ENCODE results near the gene EYA2. TPM values are rescaled to one million over a fixed set of nuclear protein-coding genes. Genes with fewer than 3 reads are reported as not detected.

EYA2 gene
- total and polyA plus RNA-seq, 9 donors = 1.5 to 8.6 (median 3.2) TPM

- Histone ChIP-seq H3K4me1 (ENCODE audit: control insufficient read depth, insufficient read depth, low read length) (no peaks in the 10 kb centered on the region), H3K9me3 (replicated peaks; ENCODE audit: control insufficient read depth, low read depth, low read length) (no peaks in the 10 kb centered on the region), H3K27me3 (ENCODE audit: control insufficient read depth, insufficient read depth, low read length) (no peaks in the 10 kb centered on the region), H3K4me3 (ENCODE audit: low read length) (no peak overlapping the region), H3K36me3 (ENCODE audit: control insufficient read depth, insufficient read depth, low read length) (no peaks in the 10 kb centered on the region), H3K27ac (ENCODE audit: low read length) (no peak overlapping the region)
- WGBS (ENCODE audit: insufficient coverage) = 41% methylated on average over 2 of the region's 6 CpGs
- DNase-seq = no peak
Measured at GRCh38 chr20:46998477-46999240, 104.0 kb downstream of the EYA2 start.

- no peaks in the 10 kb centered on the region for H3K36me3 ChIP-seq (ENCODE audit: control insufficient read depth, insufficient read depth, low read length)
- no peaks in the 10 kb centered on the region for H3K27me3 ChIP-seq (ENCODE audit: control insufficient read depth, insufficient read depth, low read length)
- 82% methylated on average over 10 of the region's 11 CpGs for WGBS (ENCODE audit: insufficient coverage)
- no peak for DNase-seq
- H3K27ac ChIP-seq (ENCODE audit: low read length) = no peak overlapping the region
- H3K9me3 ChIP-seq (replicated peaks; ENCODE audit: control insufficient read depth, low read depth, low read length) = peaks cover 2% of the 10 kb centered on the region
- no peaks in the 10 kb centered on the region for H3K4me1 ChIP-seq (ENCODE audit: control insufficient read depth, insufficient read depth, low read length)
- no peak overlapping the region for H3K4me3 ChIP-seq (ENCODE audit: low read length)
Measured at GRCh38 chr20:46999801-47000465, 105.3 kb downstream of the EYA2 start.

DNA sequence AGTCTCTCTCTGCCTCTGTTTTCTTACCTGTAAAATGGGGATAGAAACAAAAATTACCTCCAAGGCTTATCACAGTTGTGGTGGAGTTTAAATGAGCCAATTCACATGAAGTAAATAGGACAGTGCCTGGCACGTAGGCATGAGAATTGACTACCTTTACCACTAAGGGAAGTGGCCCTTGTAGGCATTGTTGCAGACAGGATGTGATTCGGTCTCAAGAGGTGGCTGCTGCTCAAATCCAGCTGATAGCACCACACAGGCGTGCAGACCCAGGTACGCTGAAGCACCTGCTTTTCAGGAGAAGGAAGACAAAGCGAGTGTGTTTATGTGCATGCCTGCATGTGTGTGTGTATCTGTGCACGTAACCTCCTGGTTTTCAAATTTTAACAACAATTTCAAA is 108.6 kb downstream of the EYA2 start:
- no peaks in the 10 kb centered on the region for H3K36me3 ChIP-seq (ENCODE audit: control insufficient read depth, insufficient read depth, low read length)
- H3K4me1 ChIP-seq (ENCODE audit: control insufficient read depth, insufficient read depth, low read length) = no peaks in the 10 kb centered on the region
- WGBS (ENCODE audit: insufficient coverage) = no CpG with 5 or more reads among the region's 6 CpGs
- H3K27ac ChIP-seq (ENCODE audit: low read length) = no peak overlapping the region
- H3K27me3 ChIP-seq (ENCODE audit: control insufficient read depth, insufficient read depth, low read length) = no peaks in the 10 kb centered on the region
- H3K9me3 ChIP-seq (replicated peaks; ENCODE audit: control insufficient read depth, low read depth, low read length) = peaks cover 2% of the 10 kb centered on the region
- DNase-seq = no peak
- no peak overlapping the region for H3K4me3 ChIP-seq (ENCODE audit: low read length)

GRCh38 chr20:47004179-47004578 is 109.5 kb downstream of the EYA2 start:
- no CpG with 5 or more reads among the region's 4 CpGs for WGBS (ENCODE audit: insufficient coverage)
- DNase-seq = no peak
- Histone ChIP-seq H3K4me3 (ENCODE audit: low read length) (no peak overlapping the region), H3K27me3 (ENCODE audit: control insufficient read depth, insufficient read depth, low read length) (no peaks in the 10 kb centered on the region), H3K4me1 (ENCODE audit: control insufficient read depth, insufficient read depth, low read length) (no peaks in the 10 kb centered on the region), H3K9me3 (replicated peaks; ENCODE audit: control insufficient read depth, low read depth, low read length) (peaks cover 2% of the 10 kb centered on the region), H3K36me3 (ENCODE audit: control insufficient read depth, insufficient read depth, low read length) (no peaks in the 10 kb centered on the region), H3K27ac (ENCODE audit: low read length) (no peak overlapping the region)

- no peak overlapping the region for H3K27ac ChIP-seq (ENCODE audit: low read length)
- WGBS (ENCODE audit: insufficient coverage) = 51% methylated on average over 9 of the region's 14 CpGs
- peaks cover 2% of the 10 kb centered on the region for H3K9me3 ChIP-seq (replicated peaks; ENCODE audit: control insufficient read depth, low read depth, low read length)
- no peaks in the 10 kb centered on the region for H3K36me3 ChIP-seq (ENCODE audit: control insufficient read depth, insufficient read depth, low read length)
- DNase-seq = no peak
- H3K4me3 ChIP-seq (ENCODE audit: low read length) = no peak overlapping the region
- H3K4me1 ChIP-seq (ENCODE audit: control insufficient read depth, insufficient read depth, low read length) = no peaks in the 10 kb centered on the region
- H3K27me3 ChIP-seq (ENCODE audit: control insufficient read depth, insufficient read depth, low read length) = no peaks in the 10 kb centered on the region
Measured at GRCh38 chr20:47007826-47008655, 113.4 kb downstream of the EYA2 start.

- Histone ChIP-seq H3K9me3 (replicated peaks; ENCODE audit: control insufficient read depth, low read depth, low read length) (peaks cover 2% of the 10 kb centered on the region), H3K27me3 (ENCODE audit: control insufficient read depth, insufficient read depth, low read length) (no peaks in the 10 kb centered on the region), H3K27ac (ENCODE audit: low read length) (no peak overlapping the region), H3K4me3 (ENCODE audit: low read length) (no peak overlapping the region), H3K4me1 (ENCODE audit: control insufficient read depth, insufficient read depth, low read length) (no peaks in the 10 kb centered on the region), H3K36me3 (ENCODE audit: control insufficient read depth, insufficient read depth, low read length) (no peaks in the 10 kb centered on the region)
- no peak for DNase-seq
- 100% methylated on average over 3 of the region's 7 CpGs for WGBS (ENCODE audit: insufficient coverage)
Measured at GRCh38 chr20:47008842-47009518, 114.3 kb downstream of the EYA2 start.

- Histone ChIP-seq H3K27me3 (ENCODE audit: control insufficient read depth, insufficient read depth, low read length) (no peaks in the 10 kb centered on the region), H3K9me3 (replicated peaks; ENCODE audit: control insufficient read depth, low read depth, low read length) (no peaks in the 10 kb centered on the region), H3K27ac (ENCODE audit: low read length) (no peak overlapping the region), H3K4me3 (ENCODE audit: low read length) (no peak overlapping the region), H3K4me1 (ENCODE audit: control insufficient read depth, insufficient read depth, low read length) (no peaks in the 10 kb centered on the region), H3K36me3 (ENCODE audit: control insufficient read depth, insufficient read depth, low read length) (no peaks in the 10 kb centered on the region)
- DNase-seq = no peak
Measured at GRCh38 chr20:47009784-47010183, 115.1 kb downstream of the EYA2 start.

- no peak overlapping the region for H3K4me3 ChIP-seq (ENCODE audit: low read length)
- H3K9me3 ChIP-seq (replicated peaks; ENCODE audit: control insufficient read depth, low read depth, low read length) = no peaks in the 10 kb centered on the region
- no peaks in the 10 kb centered on the region for H3K27me3 ChIP-seq (ENCODE audit: control insufficient read depth, insufficient read depth, low read length)
- 85% methylated on average over 4 of the region's 5 CpGs for WGBS (ENCODE audit: insufficient coverage)
- H3K4me1 ChIP-seq (ENCODE audit: control insufficient read depth, insufficient read depth, low read length) = no peaks in the 10 kb centered on the region
- H3K27ac ChIP-seq (ENCODE audit: low read length) = no peak overlapping the region
- no peak for DNase-seq
- H3K36me3 ChIP-seq (ENCODE audit: control insufficient read depth, insufficient read depth, low read length) = no peaks in the 10 kb centered on the region
Measured at GRCh38 chr20:47011984-47012383, 117.3 kb downstream of the EYA2 start.

- H3K27me3 ChIP-seq (ENCODE audit: control insufficient read depth, insufficient read depth, low read length) = peaks cover 2% of the 10 kb centered on the region
- H3K27ac ChIP-seq (ENCODE audit: low read length) = no peak overlapping the region
- WGBS (ENCODE audit: insufficient coverage) = 79% methylated on average over 6 of the region's 8 CpGs
Measured at GRCh38 chr20:47013606-47014005, 119.0 kb downstream of the EYA2 start.

More at GRCh38 chr20:47013606-47014005, 119.0 kb downstream of the EYA2 start:
- Histone ChIP-seq H3K4me3 (ENCODE audit: low read length) (no peak overlapping the region), H3K9me3 (replicated peaks; ENCODE audit: control insufficient read depth, low read depth, low read length) (no peaks in the 10 kb centered on the region), H3K36me3 (ENCODE audit: control insufficient read depth, insufficient read depth, low read length) (no peaks in the 10 kb centered on the region), H3K4me1 (ENCODE audit: control insufficient read depth, insufficient read depth, low read length) (no peaks in the 10 kb centered on the region)
- DNase-seq = no peak

Data from muscle of leg (tissue), 11 donors.